ENCODE measurements around the gene CEP112. TPM values are rescaled to one million over a fixed set of nuclear protein-coding genes. Genes with fewer than 3 reads are reported as not detected.

The CEP112 gene
- polyA plus RNA-seq, 1 donor from 2014 or later: 6.0 TPM

GRCh38 chr17:65677932-65678331, 514.0 kb downstream of the CEP112 start:
- Histone ChIP-seq H3K27me3 (ENCODE audit: insufficient read depth, low read depth, low read length) (no peaks in the 10 kb centered on the region), H3F3A (ENCODE audit: insufficient read depth, low read length, poor library complexity, severe bottlenecking) (no peaks in the 10 kb centered on the region), H3K9ac (ENCODE audit: low read length) (no peak overlapping the region), H3K4me2 (ENCODE audit: low read length) (no peak overlapping the region), H3K36me3 (ENCODE audit: insufficient read depth, low read length) (no peaks in the 10 kb centered on the region), H2AFZ (ENCODE audit: low read depth, low read length) (no peak overlapping the region), H4K20me1 (ENCODE audit: insufficient read depth) (no peaks in the 10 kb centered on the region), H3K9me2 (ENCODE audit: insufficient read depth, low read length) (no peaks in the 10 kb centered on the region), H3K9me3 (ENCODE audit: low read length) (no peaks in the 10 kb centered on the region), H3K79me2 (replicated peaks; ENCODE audit: insufficient read depth, low read length) (no peaks in the 10 kb centered on the region), H3K27ac (ENCODE audit: low read length) (no peak overlapping the region), H3K4me3 (ENCODE audit: low read length) (no peak overlapping the region)
- TF ChIP-seq CTCF (IDR thresholded peaks at IDR 0.05; ENCODE audit: poor library complexity, severe bottlenecking) (no peak), RAD21 (conservative IDR thresholded peaks at IDR 0.05) (no peak), TAF1 (IDR thresholded peaks at IDR 0.05; ENCODE audit: low read depth) (no peak), EZH2 (IDR thresholded peaks at IDR 0.05; ENCODE audit: borderline replicate concordance, insufficient read depth, low read length, poor library complexity, severe bottlenecking) (no peak), REST (IDR thresholded peaks at IDR 0.05; ENCODE audit: borderline replicate concordance) (no peak), MXI1 (conservative IDR thresholded peaks at IDR 0.05; ENCODE audit: poor library complexity, severe bottlenecking) (no peak), EP300 (conservative IDR thresholded peaks at IDR 0.05; ENCODE audit: poor library complexity, severe bottlenecking) (no peak), SMC3 (conservative IDR thresholded peaks at IDR 0.05; ENCODE audit: poor library complexity) (no peak), POLR2AphosphoS5 (IDR thresholded peaks at IDR 0.05) (no peak)

GRCh38 chr17:65674246-65675045, 517.5 kb downstream of the CEP112 start:
- H4K20me1 ChIP-seq (ENCODE audit: insufficient read depth): no peaks in the 10 kb centered on the region
- TF ChIP-seq EP300 (conservative IDR thresholded peaks at IDR 0.05; ENCODE audit: poor library complexity, severe bottlenecking): no peak
- TF ChIP-seq SMC3 (conservative IDR thresholded peaks at IDR 0.05; ENCODE audit: poor library complexity): no peak
- no peak for TF ChIP-seq REST (IDR thresholded peaks at IDR 0.05; ENCODE audit: borderline replicate concordance)
- TF ChIP-seq RAD21 (conservative IDR thresholded peaks at IDR 0.05): no peak
- TF ChIP-seq MXI1 (conservative IDR thresholded peaks at IDR 0.05; ENCODE audit: poor library complexity, severe bottlenecking): no peak
- no peak for TF ChIP-seq POLR2AphosphoS5 (IDR thresholded peaks at IDR 0.05)
- TF ChIP-seq TAF1 (IDR thresholded peaks at IDR 0.05; ENCODE audit: low read depth): no peak
- TF ChIP-seq CTCF (IDR thresholded peaks at IDR 0.05; ENCODE audit: poor library complexity, severe bottlenecking): no peak
- TF ChIP-seq EZH2 (IDR thresholded peaks at IDR 0.05; ENCODE audit: borderline replicate concordance, insufficient read depth, low read length, poor library complexity, severe bottlenecking): no peak
- no peaks in the 10 kb centered on the region for H3F3A ChIP-seq (ENCODE audit: insufficient read depth, low read length, poor library complexity, severe bottlenecking)
- no peak overlapping the region for H3K27ac ChIP-seq (ENCODE audit: low read length)
- H3K9me3 ChIP-seq (ENCODE audit: low read length): no peaks in the 10 kb centered on the region
- H3K9ac ChIP-seq (ENCODE audit: low read length): no peak overlapping the region
- no peak overlapping the region for H2AFZ ChIP-seq (ENCODE audit: low read depth, low read length)
- H3K9me2 ChIP-seq (ENCODE audit: insufficient read depth, low read length): no peaks in the 10 kb centered on the region
- H3K36me3 ChIP-seq (ENCODE audit: insufficient read depth, low read length): no peaks in the 10 kb centered on the region
- H3K27me3 ChIP-seq (ENCODE audit: insufficient read depth, low read depth, low read length): no peaks in the 10 kb centered on the region
- H3K79me2 ChIP-seq (replicated peaks; ENCODE audit: insufficient read depth, low read length): no peaks in the 10 kb centered on the region
- no peak overlapping the region for H3K4me3 ChIP-seq (ENCODE audit: low read length)
- no peak overlapping the region for H3K4me2 ChIP-seq (ENCODE audit: low read length)

Data from neural cell (in vitro differentiated cells).